Measurements from ENCODE around the gene MRPL48. TPM values are rescaled to one million over a fixed set of nuclear protein-coding genes. Genes with fewer than 3 reads are reported as not detected.

Gene MRPL48
- total and polyA plus RNA-seq, 10 of the 15 experiments (the other 5 are each of a cell fraction or from before 2014, with no cell fraction given), result 46.7 to 159 (median 83.4) TPM

GRCh38 chr11:73902303-73902702 is 114.6 kb downstream of the MRPL48 start:
- ChIA-PET SMC1A (ENCODE audit: uncharacterized antibody, unreplicated experiment) (no interaction called here), POLR2A (no interaction called here), CTCF (no interaction called here), RAD21 (ENCODE audit: unreplicated experiment) (no interaction called here)
- Histone ChIP-seq H3K9ac (ENCODE audit: control insufficient read depth, insufficient read depth, low read length) (no peak overlapping the region), H2AFZ (ENCODE audit: control insufficient read depth, low read depth, low read length) (no peak overlapping the region), H3K4me1 (ENCODE audit: control insufficient read depth, insufficient read depth, low read length) (no peaks in the 10 kb centered on the region), H3K9me3 (replicated peaks; ENCODE audit: control insufficient read depth, insufficient read depth, low read length) (no peaks in the 10 kb centered on the region), H3K4me2 (ENCODE audit: control insufficient read depth, insufficient read depth) (no peak overlapping the region), H4K20me1 (ENCODE audit: control insufficient read depth, insufficient read depth) (no peaks in the 10 kb centered on the region), H3K79me2 (ENCODE audit: control insufficient read depth, insufficient read depth, low read length) (no peaks in the 10 kb centered on the region), H3K4me3 (no peak overlapping the region), H3K27me3 (replicated peaks in 1 of 2; ENCODE audit: control insufficient read depth in 2 of 2, insufficient read depth in 2 of 2, low read length in 1 of 2) (no peaks in the 10 kb centered on the region), H3K36me3 (ENCODE audit: control insufficient read depth in 2 of 2, insufficient read depth in 2 of 2, low read length in 1 of 2) (peaks cover 1 to 8% of the 10 kb centered on the region in 2 experiments; a peak in 3 of 4 replicates), H3K27ac (ENCODE audit: control insufficient read depth, insufficient read depth) (no peak overlapping the region)
- in situ Hi-C loops (cut with MboI), result no loop called here
- intact Hi-C loops (cut with micrococcal nuclease; ENCODE audit: unreplicated experiment), result no loop called here
- FAIRE-seq (no peak), ATAC-seq (no peak), DNase-seq (ENCODE audit: low read depth, low spot score) (no peak)
- BruUV-seq (replicated peaks), result TSS peak; percentile 49
- 100% methylated on average over 1 of the region's 1 CpG for WGBS (ENCODE audit: insufficient coverage, insufficient replicate concordance, low lambda C conversion rate, missing lambda C conversion rate)
- no peak for TF ChIP-seq PML (IDR thresholded peaks at IDR 0.05; ENCODE audit: low read length)

DNA sequence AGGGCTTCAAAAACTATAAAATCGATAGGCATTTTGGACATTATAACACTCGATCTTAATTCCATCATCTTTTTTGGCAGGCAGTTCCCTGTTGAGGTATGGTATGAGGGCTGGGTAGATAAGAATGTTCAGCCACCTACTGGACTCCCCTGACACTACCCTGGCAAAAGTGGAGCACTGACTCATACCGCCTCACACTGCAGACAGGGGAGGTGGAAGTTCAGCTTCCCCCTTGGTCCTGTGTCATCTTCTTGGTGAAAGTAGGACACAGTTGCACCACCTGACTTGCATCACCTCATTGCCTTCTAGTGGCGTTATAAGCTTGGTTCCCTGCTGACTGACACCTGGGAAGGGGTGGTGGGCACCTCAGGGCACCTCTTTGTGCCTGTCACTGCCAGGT is 119.5 kb downstream of the MRPL48 start:
- FAIRE-seq, result no peak
- CTCF ChIA-PET, result interaction anchor here (0.6 kb wide), 1 partner anchor 276 kb away, joined by 3 read pairs; no protein-coding TSS in a partner anchor

More for the DNA sequence above, 119.5 kb downstream of the MRPL48 start:
- no peak overlapping the region for H3K4me3 ChIP-seq
- H2AFZ ChIP-seq (ENCODE audit: control insufficient read depth, low read depth, low read length), result no peak overlapping the region
- ATAC-seq (peak; percentile 34; the same call in 1 of the 3 replicates), DNase-seq (ENCODE audit: low read depth, low spot score) (no peak)
- TF ChIP-seq CREM (IDR thresholded peaks at IDR 0.05; ENCODE audit: low read depth) (no peak), FOS (IDR thresholded peaks at IDR 0.05; ENCODE audit: borderline replicate concordance, extremely low read depth, insufficient read length) (no peak)
- WGBS (ENCODE audit: insufficient coverage, insufficient replicate concordance, low lambda C conversion rate, missing lambda C conversion rate), result 83% methylated on average over 4 of the region's 4 CpGs
- intact Hi-C loops (cut with micrococcal nuclease; ENCODE audit: unreplicated experiment), result no loop called here
- H3K4me1 ChIP-seq (ENCODE audit: control insufficient read depth, insufficient read depth, low read length), result no peaks in the 10 kb centered on the region
- ChIA-PET POLR2A (no interaction called here), SMC1A (ENCODE audit: uncharacterized antibody, unreplicated experiment) (no interaction called here), RAD21 (ENCODE audit: unreplicated experiment) (no interaction called here)
- no peaks in the 10 kb centered on the region for H4K20me1 ChIP-seq (ENCODE audit: control insufficient read depth, insufficient read depth)
- H3K36me3 ChIP-seq (ENCODE audit: control insufficient read depth in 2 of 2, insufficient read depth in 2 of 2, low read length in 1 of 2), result peaks cover 0 to 4% of the 10 kb centered on the region in 2 experiments; a peak in 3 of 4 replicates
- no peak overlapping the region for H3K9ac ChIP-seq (ENCODE audit: control insufficient read depth, insufficient read depth, low read length)
- in situ Hi-C loops (cut with MboI), result no loop called here
- H3K79me2 ChIP-seq (ENCODE audit: control insufficient read depth, insufficient read depth, low read length), result no peaks in the 10 kb centered on the region
- H3K4me2 ChIP-seq (ENCODE audit: control insufficient read depth, insufficient read depth), result no peak overlapping the region
- no peaks in the 10 kb centered on the region for H3K9me3 ChIP-seq (replicated peaks; ENCODE audit: control insufficient read depth, insufficient read depth, low read length)
- H3K27me3 ChIP-seq (replicated peaks in 1 of 2; ENCODE audit: control insufficient read depth in 2 of 2, insufficient read depth in 2 of 2, low read length in 1 of 2), result no peaks in the 10 kb centered on the region
- no peak overlapping the region for H3K27ac ChIP-seq (ENCODE audit: control insufficient read depth, insufficient read depth)
- no TSS peak for BruUV-seq (replicated peaks)
